Measurements from ENCODE around the gene EEF2K.

DNA sequence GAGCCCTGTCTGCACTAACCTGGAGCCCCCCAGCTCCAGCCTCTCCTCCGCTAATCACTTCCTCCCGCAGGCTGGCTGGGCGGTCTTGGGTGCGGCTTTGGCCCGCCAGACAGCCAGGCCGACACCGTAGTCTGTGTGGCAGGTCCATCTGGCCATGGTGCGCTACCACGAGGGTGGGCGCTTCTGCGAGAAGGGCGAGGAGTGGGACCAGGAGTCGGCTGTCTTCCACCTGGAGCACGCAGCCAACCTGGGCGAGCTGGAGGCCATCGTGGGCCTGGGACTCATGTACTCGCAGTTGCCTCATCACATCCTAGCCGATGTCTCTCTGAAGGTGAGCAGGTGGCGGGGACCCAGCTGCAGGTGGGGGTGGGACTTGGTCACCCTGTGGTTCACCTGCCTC, 60.5 kb downstream of the EEF2K start:
- TF ChIP-seq CTCF (CRISPR knock-in tag; IDR thresholded peaks at IDR 0.05) (no peak), GABPA (IDR thresholded peaks at IDR 0.05; ENCODE audit: low read depth, low read length) (no peak), GABPA (CRISPR knock-in tag; IDR thresholded peaks at IDR 0.05; ENCODE audit: low read depth) (no peak), MED1 (CRISPR knock-in tag; IDR thresholded peaks at IDR 0.05) (no peak), EP300 (IDR thresholded peaks at IDR 0.05; ENCODE audit: low read depth in 2 of 2, low read length in 2 of 2) (no peak), EP300 (CRISPR knock-in tag; IDR thresholded peaks at IDR 0.05; ENCODE audit: borderline replicate concordance) (no peak), FOXK1 (CRISPR knock-in tag; IDR thresholded peaks at IDR 0.05; ENCODE audit: borderline replicate concordance, low read depth) (no peak), CBX1 (IDR thresholded peaks at IDR 0.05; ENCODE audit: low read depth) (no peak), USF2 (IDR thresholded peaks at IDR 0.05; ENCODE audit: low read depth, low read length) (no peak), USF2 (CRISPR knock-in tag; IDR thresholded peaks at IDR 0.05; ENCODE audit: borderline replicate concordance) (no peak), MAFK (conservative IDR thresholded peaks at IDR 0.05 in 1 of 2, IDR thresholded peaks at IDR 0.05 in 1 of 2; ENCODE audit: low read length in 2 of 2) (no peak), ZKSCAN1 (IDR thresholded peaks at IDR 0.05; ENCODE audit: low read length) (no peak), HCFC1 (IDR thresholded peaks at IDR 0.05; ENCODE audit: low read depth, low read length) (no peak)

Data from HepG2 (cell line).